AG04450 (cell line): ENCODE data around the gene FAM222A. TPM values are rescaled to one million over a fixed set of nuclear protein-coding genes. Genes with fewer than 3 reads are reported as not detected.

Experiments used
- CTCF ChIA-PET: fragments of 300-600, 350-600 bp; formaldehyde crosslinking; extraction: SDS; loops from one replicate; lab custom pipeline; 2022; ENCODE audit warnings: antibody characterized with exemption, inconsistent platforms; lab: Charles Lee
- POLR2A ChIA-PET: fragments of 350-600 bp; formaldehyde crosslinking; extraction: SDS; loops from one replicate; lab custom pipeline; 2021; ENCODE audit warnings: antibody characterized with exemption, inconsistent platforms; lab: Yijun Ruan, JAX
- DNase-seq: peaks from one replicate; pipeline ENCODE4 v3.0.0-alpha.2; 2011; ENCODE audit warnings: low read depth, low spot score
- H3K27ac ChIP-seq: one replicate; pipeline ENCODE4 v1.5.1; 2012; ENCODE audit warnings: low read depth, low read length, control low read depth
- H3K27me3 ChIP-seq: one replicate; pipeline ENCODE4 v1.6.0; 2012; ENCODE audit warnings: low read length; ENCODE audit not compliant: control insufficient read depth, insufficient read depth
- H3K4me3 ChIP-seq: 2 replicates; pipeline ENCODE4 v1.5.1; 2011; ENCODE audit warnings: mild to moderate bottlenecking, low read depth, low read length, control low read depth
- H3K9me3 ChIP-seq: 2 replicates; pipeline ENCODE4 v1.5.1; 2012; ENCODE audit warnings: low read length; ENCODE audit not compliant: control insufficient read depth, insufficient read depth
- CTCF ChIP-seq: IDR thresholded peaks from 2 replicates; pipeline ENCODE4 v1.5.1; 2011; ENCODE audit warnings: low read depth, low read length, control low read depth, inconsistent platforms
- polyA plus RNA-seq: library from polyadenylated mRNA; depleted of rRNA; stranded (reverse); fragments of >200 nt; gene quantifications from 2 replicates; pipeline ENCODE4 v1.2.3, GENCODE V29; 2011

FAM222A gene
- polyA plus RNA-seq, 1 experiment: 0.15 TPM

- no peak overlapping the region for H3K27ac ChIP-seq
- POLR2A ChIA-PET: no interaction called here
- DNase-seq: no peak
- no peak for TF ChIP-seq CTCF
- CTCF ChIA-PET: no interaction called here
- no peaks in the 10 kb centered on the region; the same call in 1 of the 2 replicates for H3K9me3 ChIP-seq
- no peak overlapping the region for H3K4me3 ChIP-seq
- no peaks in the 10 kb centered on the region for H3K27me3 ChIP-seq
Observed at GRCh38 chr12:109789526-109790048, 76.0 kb downstream of the FAM222A start.

- no peak for TF ChIP-seq CTCF
- ChIA-PET CTCF (interaction anchor here (0.7 to 1.1 kb wide), 2 partner anchors 12 to 18 kb away, joined by 3 read pairs; no protein-coding TSS in a partner anchor), POLR2A (no interaction called here)
- Histone ChIP-seq H3K9me3 (no peaks in the 10 kb centered on the region; the same call in 1 of the 2 replicates), H3K4me3 (no peak overlapping the region), H3K27ac (no peak overlapping the region), H3K27me3 (no peaks in the 10 kb centered on the region)
- DNase-seq: no peak
Observed at GRCh38 chr12:109792992-109793391, 79.4 kb downstream of the FAM222A start.

- no peak for DNase-seq
- Histone ChIP-seq H3K27ac (no peak overlapping the region), H3K9me3 (no peaks in the 10 kb centered on the region; the same call in 1 of the 2 replicates), H3K27me3 (no peaks in the 10 kb centered on the region), H3K4me3 (no peak overlapping the region)
- POLR2A ChIA-PET: no interaction called here
- no peak for TF ChIP-seq CTCF
- CTCF ChIA-PET: interaction anchor here (0.7 kb wide), 1 partner anchor 12 kb away, joined by 3 read pairs; no protein-coding TSS in a partner anchor
Observed at GRCh38 chr12:109793411-109793810, 79.8 kb downstream of the FAM222A start.

GRCh38 chr12:109793826-109794501, 80.3 kb downstream of the FAM222A start:
- no peak for DNase-seq
- no peak overlapping the region for H3K27ac ChIP-seq
- no peak for TF ChIP-seq CTCF
- no peaks in the 10 kb centered on the region for H3K27me3 ChIP-seq
- ChIA-PET CTCF (interaction anchor here (2.5 kb wide), 1 partner anchor 11 kb away, joined by 32 read pairs; no protein-coding TSS in a partner anchor), POLR2A (no interaction called here)
- H3K9me3 ChIP-seq: no peaks in the 10 kb centered on the region; the same call in 1 of the 2 replicates
- no peak overlapping the region for H3K4me3 ChIP-seq

- no peak for DNase-seq
- Histone ChIP-seq H3K9me3 (no peaks in the 10 kb centered on the region; the same call in 1 of the 2 replicates), H3K27ac (no peak overlapping the region), H3K4me3 (no peak overlapping the region), H3K27me3 (no peaks in the 10 kb centered on the region)
- POLR2A ChIA-PET: interaction anchor here (0.6 kb wide), 1 partner anchor 245 kb away, joined by 6 read pairs; no protein-coding TSS in a partner anchor
- TF ChIP-seq CTCF: no peak
- CTCF ChIA-PET: interaction anchor here (0.7 to 2.5 kb wide), 3 partner anchors 10 to 56 kb away, joined by 5 to 32 read pairs (median 9); no protein-coding TSS in a partner anchor
Observed at GRCh38 chr12:109795023-109795422, 81.4 kb downstream of the FAM222A start.
